ENCODE results near the gene USP25. TPM values are rescaled to one million over a fixed set of nuclear protein-coding genes. Genes with fewer than 3 reads are reported as not detected.

The USP25 gene
- total and polyA plus RNA-seq, 9 of the 15 experiments (the other 6 are each of a cell fraction or from before 2014, with no cell fraction given) = 7.8 to 44.9 (median 31.4) TPM

DNA sequence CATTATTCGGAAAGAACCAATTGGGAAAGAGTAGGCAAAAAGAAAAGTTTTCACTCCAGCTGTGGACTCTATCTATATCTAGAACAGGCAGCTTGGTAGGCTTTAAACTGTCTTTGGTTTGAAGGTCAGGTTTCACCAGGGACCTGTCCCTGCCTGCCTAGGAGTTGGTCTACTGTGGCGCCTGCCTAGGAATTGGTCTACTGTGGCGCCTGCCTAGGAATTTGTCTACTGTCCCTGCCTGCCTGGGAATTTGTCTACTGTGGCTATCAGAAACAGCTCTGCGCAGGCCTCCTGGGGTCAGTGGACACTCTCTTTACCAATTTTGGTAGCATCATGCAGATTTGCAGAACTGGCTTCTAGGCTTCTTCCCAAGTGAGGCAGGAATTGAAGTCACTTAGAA is 13.8 kb downstream of the USP25 start (continued):
- TF ChIP-seq, protein P1, sequence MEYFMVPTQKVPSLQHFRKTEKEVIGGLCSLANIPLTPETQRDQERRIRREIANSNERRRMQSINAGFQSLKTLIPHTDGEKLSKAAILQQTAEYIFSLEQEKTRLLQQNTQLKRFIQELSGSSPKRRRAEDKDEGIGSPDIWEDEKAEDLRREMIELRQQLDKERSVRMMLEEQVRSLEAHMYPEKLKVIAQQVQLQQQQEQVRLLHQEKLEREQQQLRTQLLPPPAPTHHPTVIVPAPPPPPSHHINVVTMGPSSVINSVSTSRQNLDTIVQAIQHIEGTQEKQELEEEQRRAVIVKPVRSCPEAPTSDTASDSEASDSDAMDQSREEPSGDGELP (CRISPR knock-in tag; IDR thresholded peaks at IDR 0.05; ENCODE audit: borderline replicate concordance) = peak; percentile 25; the same call in 1 of the 2 replicates
- TF ChIP-seq HMGN3 (IDR thresholded peaks at IDR 0.05; ENCODE audit: borderline replicate concordance, extremely low read depth, insufficient read length, low read depth, low read length) (no peak), ZNF696 (CRISPR knock-in tag; conservative IDR thresholded peaks at IDR 0.05) (no peak), RBBP5 (IDR thresholded peaks at IDR 0.05; ENCODE audit: borderline replicate concordance, insufficient read depth, low read length, poor library complexity, severe bottlenecking) (no peak)

DNA sequence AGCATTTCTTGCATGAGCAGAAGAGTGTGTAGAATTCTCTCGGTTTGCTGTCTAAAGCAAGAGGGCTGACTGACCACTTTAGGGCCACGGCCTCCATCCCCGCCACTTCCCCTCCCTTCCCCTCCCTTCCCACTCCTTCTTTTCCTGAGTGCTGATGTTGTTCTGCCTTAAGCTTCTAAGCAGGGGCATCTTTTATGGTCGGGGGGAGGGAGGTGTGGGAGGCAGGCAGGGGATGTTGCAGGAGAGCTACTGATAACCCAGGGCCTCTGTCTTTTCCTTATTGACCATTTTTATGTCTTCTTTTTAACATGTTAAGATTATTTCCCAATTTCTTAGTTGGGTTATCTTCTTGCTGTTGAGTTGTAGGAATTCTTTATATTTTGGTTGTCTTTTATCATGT is 15.1 kb downstream of the USP25 start:
- intact Hi-C loops (cut with micrococcal nuclease) = no loop called here
- Histone ChIP-seq H3K9ac (ENCODE audit: insufficient read depth in 1 of 2, low read depth in 2 of 2, low read length in 2 of 2) (no peak overlapping the region), H3K9me3 (replicated peaks; ENCODE audit: control insufficient read depth, insufficient read depth, low read depth, low read length) (no peaks in the 10 kb centered on the region), H3K27ac (ENCODE audit: extremely low read depth, low read depth, low read length) (no peak overlapping the region), H3K79me2 (ENCODE audit: control insufficient read depth, insufficient read depth, low read length) (peaks cover 100% of the 10 kb centered on the region), H3K4me2 (ENCODE audit: insufficient read depth, low read length) (no peak overlapping the region), H3K9me1 (ENCODE audit: control insufficient read depth, insufficient read depth, low read length) (no peaks in the 10 kb centered on the region), H3K4me1 (replicated peaks in 1 of 2; ENCODE audit: control insufficient read depth in 2 of 2, insufficient read depth in 2 of 2, low read length in 2 of 2) (peaks cover 44% of the 10 kb centered on the region in 2 experiments), H2AFZ (ENCODE audit: low read depth, low read length) (no peak overlapping the region), H3K36me3 (ENCODE audit: control insufficient read depth, insufficient read depth, low read length) (peaks cover 5% of the 10 kb centered on the region; the same call in 1 of the 3 replicates), H4K20me1 (replicated peaks; ENCODE audit: control insufficient read depth, insufficient read depth, low read length) (peaks cover 14% of the 10 kb centered on the region; the same call in 1 of the 2 replicates), H3K27me3 (ENCODE audit: control insufficient read depth in 2 of 2, insufficient read depth in 2 of 2, low read length in 2 of 2) (no peaks in the 10 kb centered on the region), H3K4me3 (no peak overlapping the region)
- FAIRE-seq = peak; percentile 42
- ChIA-PET POLR2A (interaction anchor here (1.7 kb wide), 1 partner anchor 8 kb away, joined by 5 read pairs; no protein-coding TSS in a partner anchor), CTCF (ENCODE audit: low intra/inter-chr PET ratio) (no interaction called here)
- DNase-seq (ENCODE audit: extremely low read depth in 1 of 4, low spot score in 3 of 4) = peak; percentile 23 to 69 (median 38)
- WGBS (ENCODE audit: insufficient coverage, low coverage, missing lambda C conversion rate) = 43% methylated on average over 3 of the region's 4 CpGs
- in situ Hi-C loops (cut with MboI) = no loop called here
- ATAC-seq = peak; percentile 28
- no TSS peak for BruUV-seq (replicated peaks)
- no peak for TF ChIP-seq RFX5 (IDR thresholded peaks at IDR 0.05; ENCODE audit: low read depth, low read length)
- no peak for TF ChIP-seq TCFL5 (CRISPR knock-in tag; conservative IDR thresholded peaks at IDR 0.05)
- TF ChIP-seq, protein P2, sequence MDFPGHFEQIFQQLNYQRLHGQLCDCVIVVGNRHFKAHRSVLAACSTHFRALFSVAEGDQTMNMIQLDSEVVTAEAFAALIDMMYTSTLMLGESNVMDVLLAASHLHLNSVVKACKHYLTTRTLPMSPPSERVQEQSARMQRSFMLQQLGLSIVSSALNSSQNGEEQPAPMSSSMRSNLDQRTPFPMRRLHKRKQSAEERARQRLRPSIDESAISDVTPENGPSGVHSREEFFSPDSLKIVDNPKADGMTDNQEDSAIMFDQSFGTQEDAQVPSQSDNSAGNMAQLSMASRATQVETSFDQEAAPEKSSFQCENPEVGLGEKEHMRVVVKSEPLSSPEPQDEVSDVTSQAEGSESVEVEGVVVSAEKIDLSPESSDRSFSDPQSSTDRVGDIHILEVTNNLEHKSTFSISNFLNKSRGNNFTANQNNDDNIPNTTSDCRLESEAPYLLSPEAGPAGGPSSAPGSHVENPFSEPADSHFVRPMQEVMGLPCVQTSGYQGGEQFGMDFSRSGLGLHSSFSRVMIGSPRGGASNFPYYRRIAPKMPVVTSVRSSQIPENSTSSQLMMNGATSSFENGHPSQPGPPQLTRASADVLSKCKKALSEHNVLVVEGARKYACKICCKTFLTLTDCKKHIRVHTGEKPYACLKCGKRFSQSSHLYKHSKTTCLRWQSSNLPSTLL (IDR thresholded peaks at IDR 0.05) = no peak
- peak; percentile 41; the same call in 1 of the 2 replicates for TF ChIP-seq ARID1B (IDR thresholded peaks at IDR 0.05)
- no peak for TF ChIP-seq ZBTB1 (CRISPR knock-in tag; IDR thresholded peaks at IDR 0.05; ENCODE audit: borderline replicate concordance, low read depth)
- no peak for TF ChIP-seq KLF10 (CRISPR knock-in tag; IDR thresholded peaks at IDR 0.05)
- TF ChIP-seq, protein P3, sequence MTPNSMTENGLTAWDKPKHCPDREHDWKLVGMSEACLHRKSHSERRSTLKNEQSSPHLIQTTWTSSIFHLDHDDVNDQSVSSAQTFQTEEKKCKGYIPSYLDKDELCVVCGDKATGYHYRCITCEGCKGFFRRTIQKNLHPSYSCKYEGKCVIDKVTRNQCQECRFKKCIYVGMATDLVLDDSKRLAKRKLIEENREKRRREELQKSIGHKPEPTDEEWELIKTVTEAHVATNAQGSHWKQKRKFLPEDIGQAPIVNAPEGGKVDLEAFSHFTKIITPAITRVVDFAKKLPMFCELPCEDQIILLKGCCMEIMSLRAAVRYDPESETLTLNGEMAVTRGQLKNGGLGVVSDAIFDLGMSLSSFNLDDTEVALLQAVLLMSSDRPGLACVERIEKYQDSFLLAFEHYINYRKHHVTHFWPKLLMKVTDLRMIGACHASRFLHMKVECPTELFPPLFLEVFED (CRISPR knock-in tag; conservative IDR thresholded peaks at IDR 0.05) = no peak
- TF ChIP-seq, protein P4, sequence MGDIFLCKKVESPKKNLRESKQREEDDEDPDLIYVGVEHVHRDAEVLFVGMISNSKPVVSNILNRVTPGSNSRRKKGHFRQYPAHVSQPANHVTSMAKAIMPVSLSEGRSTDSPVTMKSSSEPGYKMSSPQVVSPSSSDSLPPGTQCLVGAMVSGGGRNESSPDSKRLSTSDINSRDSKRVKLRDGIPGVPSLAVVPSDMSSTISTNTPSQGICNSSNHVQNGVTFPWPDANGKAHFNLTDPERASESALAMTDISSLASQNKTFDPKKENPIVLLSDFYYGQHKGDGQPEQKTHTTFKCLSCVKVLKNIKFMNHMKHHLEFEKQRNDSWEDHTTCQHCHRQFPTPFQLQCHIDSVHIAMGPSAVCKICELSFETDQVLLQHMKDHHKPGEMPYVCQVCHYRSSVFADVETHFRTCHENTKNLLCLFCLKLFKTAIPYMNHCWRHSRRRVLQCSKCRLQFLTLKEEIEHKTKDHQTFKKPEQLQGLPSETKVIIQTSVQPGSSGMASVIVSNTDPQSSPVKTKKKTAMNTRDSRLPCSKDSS (IDR thresholded peaks at IDR 0.05; ENCODE audit: low read depth, partially characterized antibody) = no peak
- TF ChIP-seq CBFA2T2 (conservative IDR thresholded peaks at IDR 0.05) = 0 out of 2 replicates have a peak, but pooled peaks have one; percentile 16
- no peak for TF ChIP-seq KDM2B (CRISPR knock-in tag; IDR thresholded peaks at IDR 0.05)
- TF ChIP-seq ASH1L (IDR thresholded peaks at IDR 0.05; ENCODE audit: borderline replicate concordance, low read depth, partially characterized antibody) = peak; percentile 24
